GM19372 (cell line): Measurements from ENCODE around the gene FAM120B.
A peak's percentile ranks its signal among the peaks of the same experiment; 100 is the strongest.

ENCODE experiments used
- ATAC-seq: cut with Tn5 transposase; IDR thresholded peaks from one replicate; pipeline ENCODE4 v1.9.1; 2021; ENCODE audit warnings: mild to moderate bottlenecking, low read depth, moderate library complexity; ENCODE audit not compliant: unreplicated experiment

Gene FAM120B

GRCh38 chr6:170438402-170438753 lies 131.8 kb downstream of the FAM120B start:
- ATAC-seq = peak; percentile 83

DNA sequence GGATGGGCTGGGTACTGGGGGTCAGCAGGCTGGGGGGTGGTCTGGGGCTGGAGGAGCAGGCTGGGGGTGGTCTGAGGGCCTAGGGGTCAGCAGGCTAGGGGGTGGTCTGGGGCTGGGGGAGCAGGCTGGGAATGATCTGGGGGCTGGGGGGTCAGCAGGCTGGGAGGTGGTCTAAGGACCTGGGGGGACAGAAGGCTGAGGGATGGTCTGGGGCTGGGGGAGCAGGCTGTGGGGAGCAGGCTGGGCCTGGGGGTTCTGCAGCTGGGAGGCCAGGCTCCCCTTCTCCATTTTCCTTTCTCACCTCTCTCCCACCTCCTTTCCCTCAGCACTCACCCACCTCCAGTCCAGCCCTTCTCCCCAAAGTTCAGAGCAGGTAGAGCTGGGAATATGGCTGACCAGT lies 132.3 kb downstream of the FAM120B start:
- ATAC-seq = no peak

- ATAC-seq = no peak
Observed at GRCh38 chr6:170439366-170440361, 133.1 kb downstream of the FAM120B start.

DNA sequence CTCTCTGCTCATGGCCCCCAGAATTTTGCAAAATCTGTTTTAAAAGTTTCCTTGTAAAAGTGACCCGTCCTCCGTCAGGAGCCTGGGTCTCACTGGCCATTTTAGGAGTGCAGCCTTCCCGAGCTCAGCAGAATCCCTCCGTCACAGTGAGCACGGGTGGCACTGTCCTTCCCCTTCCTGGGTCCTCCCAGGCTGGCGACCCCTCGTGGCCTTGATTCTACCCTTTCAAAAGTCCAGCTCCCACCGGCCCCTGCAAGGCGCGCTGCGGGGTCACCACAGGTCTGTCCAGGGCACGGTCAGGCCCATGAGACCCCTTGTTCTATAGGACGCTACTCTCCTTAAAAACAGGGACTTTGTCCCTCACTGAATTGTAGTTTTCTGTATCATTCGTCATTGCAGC lies 133.9 kb downstream of the FAM120B start:
- no peak for ATAC-seq

DNA sequence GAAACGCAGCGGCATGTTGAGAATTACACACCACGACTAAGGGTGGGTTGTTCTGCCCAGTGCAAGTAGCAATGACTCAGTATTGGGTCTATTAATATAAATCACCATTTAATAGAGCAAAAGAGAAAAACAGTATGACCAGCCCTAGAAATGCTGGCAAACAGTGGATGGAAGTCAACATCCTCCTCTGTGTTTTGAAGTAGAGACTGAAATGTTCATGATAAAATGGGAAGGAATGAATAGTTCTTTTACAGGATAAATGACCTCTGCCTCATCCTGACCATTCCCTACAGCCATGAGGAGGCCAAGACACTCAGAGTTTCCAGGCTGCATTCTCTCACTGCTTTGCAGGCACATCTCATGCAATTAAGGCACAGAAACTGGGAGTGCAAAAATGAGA lies 134.8 kb downstream of the FAM120B start:
- no peak for ATAC-seq

- ATAC-seq = no peak
Observed at GRCh38 chr6:170442596-170442995, 136.0 kb downstream of the FAM120B start.

DNA sequence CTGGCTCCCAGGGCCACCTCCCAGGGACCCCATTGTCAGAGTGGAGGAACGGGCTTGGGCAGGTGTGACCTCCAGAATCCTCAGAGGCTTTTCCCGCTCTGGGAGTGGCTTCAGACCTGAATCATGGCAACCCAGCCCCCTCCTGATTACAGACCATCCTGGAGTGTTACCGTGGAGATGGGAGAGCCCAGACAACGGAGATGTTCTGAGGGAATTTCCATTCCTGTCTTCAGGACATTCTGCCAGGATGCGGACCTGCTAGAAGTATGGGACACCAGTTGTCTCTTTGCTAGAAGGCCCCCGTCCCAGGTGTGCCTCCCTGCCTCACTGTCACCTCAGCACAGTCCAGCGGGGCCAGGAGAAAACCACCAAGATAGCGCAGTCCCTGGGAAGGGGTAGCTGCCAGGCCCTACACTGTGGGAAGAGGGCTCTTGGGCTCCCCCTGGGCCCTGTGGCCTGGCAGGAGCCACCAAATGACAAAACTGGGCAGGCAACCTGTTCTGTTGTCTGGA lies 136.6 kb downstream of the FAM120B start:
- no peak for ATAC-seq

GRCh38 chr6:170444056-170444591 lies 137.6 kb downstream of the FAM120B start:
- ATAC-seq = no peak

DNA sequence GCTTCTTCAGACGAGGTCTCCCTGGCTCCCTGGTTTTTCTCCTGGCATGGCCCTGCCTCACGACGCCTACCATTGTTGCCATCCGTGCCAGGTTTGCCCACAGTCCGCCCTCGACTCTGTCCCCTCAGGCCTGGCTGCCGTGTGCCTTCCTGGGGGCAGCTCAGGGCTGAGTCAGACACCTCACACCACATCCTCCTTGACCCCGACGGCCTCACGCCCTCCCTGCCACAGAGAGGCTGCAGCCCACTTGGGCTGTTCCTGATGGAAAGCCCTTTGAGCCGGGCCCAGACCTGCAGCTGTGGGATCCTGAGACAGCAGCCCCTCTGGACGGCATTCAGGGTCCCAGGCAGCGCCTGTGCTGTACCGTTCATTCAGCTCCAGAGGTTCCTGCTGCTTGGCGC lies 138.3 kb downstream of the FAM120B start:
- no peak for ATAC-seq

DNA sequence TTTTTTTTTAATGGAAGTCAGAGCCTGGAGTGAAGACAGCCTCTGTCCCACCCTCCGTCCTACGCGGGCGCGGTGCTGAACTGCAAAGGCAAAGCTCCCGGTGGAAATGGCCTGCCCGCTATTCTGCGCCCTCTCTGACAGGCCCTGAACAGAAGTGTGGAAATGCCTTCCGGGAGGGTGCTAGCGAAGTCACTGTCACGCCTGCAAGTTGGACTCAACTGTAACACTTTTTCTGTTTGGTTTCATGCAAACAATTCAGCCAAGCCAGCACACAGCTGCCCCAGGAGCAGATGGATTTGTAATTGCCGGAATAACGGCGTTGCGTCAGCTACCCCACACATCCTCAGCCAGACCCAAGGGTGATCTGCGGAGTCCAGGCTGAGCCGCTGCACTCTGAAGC lies 138.9 kb downstream of the FAM120B start:
- no peak for ATAC-seq

DNA sequence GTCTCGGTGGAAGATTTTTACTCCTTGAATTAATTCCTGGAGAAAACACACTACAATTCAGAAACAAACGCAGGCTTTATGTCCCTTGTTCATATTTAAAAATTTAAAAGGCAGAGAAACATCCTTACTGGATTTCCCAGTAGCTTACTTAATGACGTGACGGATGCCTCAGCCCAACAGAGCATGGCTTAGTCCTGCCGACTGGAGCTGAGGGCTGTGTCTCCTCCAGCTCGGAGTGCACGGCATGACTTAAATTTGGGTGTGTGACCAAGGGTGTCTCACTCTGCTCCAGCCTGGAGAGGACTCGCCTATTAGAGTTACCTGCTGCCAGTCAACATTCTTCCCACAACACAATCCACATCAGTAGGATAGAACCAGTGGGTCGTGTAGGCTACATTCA lies 139.4 kb downstream of the FAM120B start:
- ATAC-seq = no peak

- no peak for ATAC-seq
Observed at GRCh38 chr6:170446841-170447560, 140.4 kb downstream of the FAM120B start.

GRCh38 chr6:170447561-170447930 lies 141.0 kb downstream of the FAM120B start:
- no peak for ATAC-seq

DNA sequence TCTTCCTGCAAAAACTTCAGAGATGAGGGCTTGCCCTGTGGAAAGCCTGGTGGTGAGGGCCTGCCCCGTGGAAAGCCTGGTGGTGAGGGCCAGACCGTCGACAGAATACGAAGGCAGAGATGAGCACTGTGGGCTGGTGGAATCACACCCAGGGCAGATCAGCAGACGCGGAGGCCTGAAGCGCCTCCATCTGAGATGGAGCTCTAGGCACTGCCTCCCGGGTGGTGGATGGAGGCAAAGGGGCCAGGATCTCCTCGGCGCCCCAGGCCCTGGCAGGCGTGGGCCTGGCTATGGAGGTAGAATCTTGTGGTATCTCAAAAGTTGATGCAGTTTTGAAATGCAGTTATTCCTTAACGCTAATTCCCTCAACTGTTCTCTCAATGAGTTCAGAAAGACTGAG lies 141.8 kb downstream of the FAM120B start:
- ATAC-seq = no peak

DNA sequence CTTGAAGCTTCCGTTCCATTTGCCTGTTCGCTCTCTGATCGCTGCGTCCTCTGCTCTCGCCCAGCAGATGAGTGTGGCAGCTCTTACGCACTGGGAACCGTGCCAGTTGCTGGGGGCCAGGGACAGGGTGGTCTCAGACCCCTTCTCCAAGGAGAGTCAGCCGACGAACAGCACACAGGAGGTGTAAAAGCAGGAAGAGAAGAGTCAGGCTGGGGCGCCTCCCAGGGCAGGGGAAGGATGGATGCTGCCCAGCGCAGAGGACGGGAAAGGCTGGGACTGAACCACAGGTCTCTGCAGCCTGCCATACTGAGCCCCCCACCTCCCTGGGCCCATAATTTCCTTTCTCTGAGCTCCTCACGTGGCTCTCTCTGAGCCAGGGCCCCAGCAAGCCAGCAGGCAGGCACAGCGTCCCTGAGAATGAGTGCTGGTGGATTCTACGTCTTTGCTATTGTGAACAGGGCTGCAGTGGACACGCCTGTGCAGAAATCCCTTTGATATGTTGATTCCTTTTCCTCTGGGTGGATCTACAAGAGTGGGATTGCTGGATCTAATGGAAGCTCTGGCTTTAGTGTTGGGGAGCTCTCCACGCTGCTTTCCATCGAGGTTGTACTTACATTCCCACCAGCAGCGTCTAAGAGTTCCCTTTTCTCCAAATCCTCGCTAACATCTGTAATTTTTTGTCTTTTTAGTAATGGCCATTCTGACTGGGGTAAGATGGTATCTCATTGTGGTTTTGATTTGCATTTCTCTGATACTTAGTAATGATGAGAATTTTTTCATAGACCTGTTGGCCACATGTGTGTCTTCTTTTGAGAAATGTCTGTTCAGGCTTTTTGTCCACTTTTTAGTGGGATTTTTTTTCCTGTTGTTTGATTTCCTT lies 142.4 kb downstream of the FAM120B start:
- ATAC-seq = no peak

GRCh38 chr6:170449835-170450753 lies 143.5 kb downstream of the FAM120B start:
- no peak for ATAC-seq

- ATAC-seq = no peak
Observed at GRCh38 chr6:170450916-170451761, 144.6 kb downstream of the FAM120B start.
